A673 (cell line): ENCODE measurements around the gene SUPT3H.

ENCODE experiments used
- EZH2 ChIP-seq: fragments of 200-600 bp; sonication (generic); IDR thresholded peaks from 2 replicates; pipeline ENCODE4 v1.6.1; 2017; ENCODE audit warnings: borderline replicate concordance, low read depth, mild to moderate bottlenecking, mixed read lengths, antibody characterized with exemption, low read length; ENCODE audit not compliant: poor library complexity, severe bottlenecking
- TF ChIP-seq, protein P1 (sequence below): fragments of 300-800, 200-600 bp; sonication (generic); conservative IDR thresholded peaks from 2 replicates; pipeline ENCODE4 v1.5.1; 2017; ENCODE audit warnings: low read depth, mild to moderate bottlenecking, antibody characterized with exemption, low read length, moderate library complexity, mixed read lengths

DNA sequence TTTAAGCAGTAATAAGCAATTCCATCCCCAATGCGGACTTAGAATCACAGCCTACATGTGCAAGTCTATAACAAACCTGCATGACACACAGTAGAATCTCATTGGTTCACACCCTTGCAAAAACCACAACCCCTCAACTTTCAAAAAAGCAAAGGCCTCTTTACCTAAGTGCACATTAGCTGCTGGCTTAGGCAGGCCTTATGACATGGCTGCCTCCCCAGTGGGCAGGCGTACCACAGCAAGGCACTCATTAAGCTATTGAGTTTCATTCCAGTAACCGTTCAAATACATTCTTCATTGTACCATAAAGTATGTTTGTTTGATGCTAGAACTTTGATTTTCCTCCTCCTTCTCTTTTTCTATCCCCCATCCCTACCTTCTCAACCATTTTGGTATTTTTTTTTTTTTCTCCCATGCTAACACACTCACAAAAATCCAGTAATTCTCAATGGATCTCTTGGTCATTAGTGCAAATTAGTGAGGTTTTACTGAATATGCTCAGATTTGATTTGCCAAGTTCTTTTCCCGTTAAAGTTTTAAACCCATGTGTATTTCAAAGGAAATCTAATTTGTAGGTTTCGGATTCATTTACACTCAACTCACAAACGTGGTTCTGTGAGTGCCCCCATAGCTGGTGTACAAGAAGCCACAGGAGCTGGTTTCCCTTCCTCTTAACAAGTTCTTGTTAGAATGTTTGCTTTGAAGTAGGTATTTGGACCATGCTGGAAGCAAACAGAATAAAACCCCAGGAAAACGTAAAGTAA lies 510.0 kb downstream of the SUPT3H start:
- TF ChIP-seq EZH2 = no peak
- TF ChIP-seq, protein P1, sequence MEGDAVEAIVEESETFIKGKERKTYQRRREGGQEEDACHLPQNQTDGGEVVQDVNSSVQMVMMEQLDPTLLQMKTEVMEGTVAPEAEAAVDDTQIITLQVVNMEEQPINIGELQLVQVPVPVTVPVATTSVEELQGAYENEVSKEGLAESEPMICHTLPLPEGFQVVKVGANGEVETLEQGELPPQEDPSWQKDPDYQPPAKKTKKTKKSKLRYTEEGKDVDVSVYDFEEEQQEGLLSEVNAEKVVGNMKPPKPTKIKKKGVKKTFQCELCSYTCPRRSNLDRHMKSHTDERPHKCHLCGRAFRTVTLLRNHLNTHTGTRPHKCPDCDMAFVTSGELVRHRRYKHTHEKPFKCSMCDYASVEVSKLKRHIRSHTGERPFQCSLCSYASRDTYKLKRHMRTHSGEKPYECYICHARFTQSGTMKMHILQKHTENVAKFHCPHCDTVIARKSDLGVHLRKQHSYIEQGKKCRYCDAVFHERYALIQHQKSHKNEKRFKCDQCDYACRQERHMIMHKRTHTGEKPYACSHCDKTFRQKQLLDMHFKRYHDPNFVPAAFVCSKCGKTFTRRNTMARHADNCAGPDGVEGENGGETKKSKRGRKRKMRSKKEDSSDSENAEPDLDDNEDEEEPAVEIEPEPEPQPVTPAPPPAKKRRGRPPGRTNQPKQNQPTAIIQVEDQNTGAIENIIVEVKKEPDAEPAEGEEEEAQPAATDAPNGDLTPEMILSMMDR = no peak
